Effector memory CD4-positive, alpha-beta T cell (primary cell): Measurements from ENCODE around the gene ANK2.

ENCODE experiments used
- DNase-seq, 3 donors: peaks; one replicate each; pipeline ENCODE4 v3.0.0-alpha.2; 2020
- H3K27ac ChIP-seq: 2 replicates; pipeline ENCODE4 v1.7.0; 2013; ENCODE audit warnings: mild to moderate bottlenecking, low read length, moderate library complexity; ENCODE audit not compliant: insufficient read depth, poor library complexity, severe bottlenecking
- H3K27me3 ChIP-seq: replicated peaks from 2 replicates; pipeline ENCODE4 v1.7.0; 2013; ENCODE audit warnings: mild to moderate bottlenecking, low read length; ENCODE audit not compliant: insufficient read depth, control insufficient read depth, poor library complexity, severe bottlenecking
- H3K36me3 ChIP-seq: 2 replicates; pipeline ENCODE4 v1.7.0; 2013; ENCODE audit warnings: mild to moderate bottlenecking, low read length, moderate library complexity; ENCODE audit not compliant: control insufficient read depth, insufficient read depth
- H3K4me1 ChIP-seq: 2 replicates; pipeline ENCODE4 v1.7.0; 2013; ENCODE audit warnings: low read length, mild to moderate bottlenecking; ENCODE audit not compliant: control insufficient read depth, insufficient read depth, poor library complexity, severe bottlenecking
- H3K4me3 ChIP-seq: 2 replicates; pipeline ENCODE4 v1.7.0; 2013; ENCODE audit warnings: low read length, low read depth, mild to moderate bottlenecking; ENCODE audit not compliant: insufficient read depth, poor library complexity, severe bottlenecking
- H3K9me3 ChIP-seq: 2 replicates; pipeline ENCODE4 v1.7.0; 2013; ENCODE audit warnings: mild to moderate bottlenecking, low read length, moderate library complexity; ENCODE audit not compliant: control insufficient read depth

Gene ANK2

DNA sequence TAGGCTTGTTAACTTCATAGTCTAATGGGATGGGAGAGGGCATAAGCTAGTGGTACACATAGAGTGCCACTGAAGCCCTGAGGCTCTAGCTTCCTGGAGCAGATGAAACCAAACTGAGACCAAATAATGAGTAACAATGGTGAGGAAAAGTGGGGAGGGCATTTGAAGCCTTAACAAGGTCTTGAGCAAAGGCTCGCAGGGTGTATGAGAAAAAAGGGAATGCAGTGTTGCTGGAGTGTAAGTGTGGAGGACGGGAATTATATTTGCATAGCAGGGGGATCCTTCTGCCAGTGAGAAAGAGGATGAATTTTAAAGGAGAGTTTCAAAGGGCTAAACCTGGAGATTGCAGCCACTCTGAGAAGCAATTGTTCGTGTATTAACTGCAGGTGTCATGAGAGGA, 263.1 kb downstream of the ANK2 start:
- no peak for DNase-seq

DNA sequence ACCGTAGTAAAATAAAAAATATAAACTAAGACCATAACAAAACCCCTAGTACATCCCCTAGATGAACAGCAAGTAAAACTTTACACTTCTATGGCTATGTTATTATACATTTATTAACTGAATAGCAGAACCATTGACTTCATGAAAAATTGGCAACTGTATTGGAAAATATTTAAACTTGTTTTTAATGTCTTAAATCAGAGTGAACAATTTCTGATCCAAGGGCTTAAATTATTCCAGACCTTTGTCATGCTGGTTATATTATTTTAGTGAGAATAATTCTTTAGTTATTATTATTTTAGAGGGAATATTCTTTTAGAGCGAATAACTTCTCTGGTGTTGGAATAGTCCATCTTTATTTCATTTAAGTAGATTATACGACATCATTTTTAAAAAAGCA, 265.0 kb downstream of the ANK2 start:
- no peaks in the 10 kb centered on the region for H3K4me1 ChIP-seq
- DNase-seq, result no peak
- H3K9me3 ChIP-seq, result no peaks in the 10 kb centered on the region
- no peaks in the 10 kb centered on the region for H3K27me3 ChIP-seq
- H3K36me3 ChIP-seq, result no peaks in the 10 kb centered on the region
- H3K4me3 ChIP-seq, result no peak overlapping the region
- no peak overlapping the region for H3K27ac ChIP-seq

More for the DNA sequence above, 263.1 kb downstream of the ANK2 start:
- no peaks in the 10 kb centered on the region for H3K36me3 ChIP-seq
- no peak overlapping the region for H3K4me3 ChIP-seq
- H3K9me3 ChIP-seq, result no peaks in the 10 kb centered on the region
- H3K4me1 ChIP-seq, result no peaks in the 10 kb centered on the region
- no peaks in the 10 kb centered on the region for H3K27me3 ChIP-seq
- H3K27ac ChIP-seq, result no peak overlapping the region

DNA sequence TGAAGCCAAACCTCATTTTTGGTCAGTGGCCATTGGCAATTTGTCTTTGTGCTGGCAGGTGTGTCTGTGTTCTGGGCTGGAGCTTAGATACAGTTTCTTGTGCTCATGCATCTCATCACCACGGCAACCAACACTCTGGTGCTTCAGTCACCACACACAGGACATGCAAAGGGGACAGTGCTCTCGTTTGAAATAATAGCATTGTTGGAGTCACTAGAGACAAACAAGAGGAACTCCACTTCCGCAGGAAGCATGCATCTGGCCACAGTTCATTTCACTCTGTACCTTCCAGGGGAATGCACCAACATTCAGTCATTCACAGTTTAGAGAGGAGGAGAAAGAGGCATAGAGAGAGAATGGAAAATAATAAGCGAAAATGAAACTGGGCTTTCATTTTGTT, 267.4 kb downstream of the ANK2 start:
- Histone ChIP-seq H3K4me3 (no peak overlapping the region), H3K4me1 (no peaks in the 10 kb centered on the region), H3K9me3 (no peaks in the 10 kb centered on the region), H3K27ac (no peak overlapping the region), H3K36me3 (no peaks in the 10 kb centered on the region), H3K27me3 (no peaks in the 10 kb centered on the region)
- DNase-seq, result no peak

DNA sequence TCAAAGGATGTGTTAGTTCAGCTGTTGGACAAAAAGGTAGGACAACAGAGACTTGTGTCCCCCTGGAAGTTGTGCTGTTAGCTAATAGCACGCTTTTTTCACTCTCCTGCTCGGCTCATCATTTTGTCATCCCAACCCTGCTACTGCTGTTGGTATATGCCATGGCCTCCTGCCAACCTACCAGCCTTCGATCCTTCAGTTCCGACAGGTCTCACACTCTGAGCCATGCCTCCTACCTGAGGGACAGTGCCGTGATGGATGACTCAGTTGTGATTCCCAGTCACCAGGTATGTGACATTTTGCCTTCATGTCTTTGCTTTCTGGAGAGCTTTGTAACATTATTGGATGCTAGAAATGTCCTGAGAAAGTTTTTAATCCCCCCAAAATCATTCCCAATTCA, 268.1 kb downstream of the ANK2 start:
- no peaks in the 10 kb centered on the region for H3K27me3 ChIP-seq
- H3K9me3 ChIP-seq, result no peaks in the 10 kb centered on the region
- no peak overlapping the region for H3K4me3 ChIP-seq
- no peaks in the 10 kb centered on the region for H3K36me3 ChIP-seq
- DNase-seq, result no peak
- H3K4me1 ChIP-seq, result no peaks in the 10 kb centered on the region
- H3K27ac ChIP-seq, result no peak overlapping the region

DNA sequence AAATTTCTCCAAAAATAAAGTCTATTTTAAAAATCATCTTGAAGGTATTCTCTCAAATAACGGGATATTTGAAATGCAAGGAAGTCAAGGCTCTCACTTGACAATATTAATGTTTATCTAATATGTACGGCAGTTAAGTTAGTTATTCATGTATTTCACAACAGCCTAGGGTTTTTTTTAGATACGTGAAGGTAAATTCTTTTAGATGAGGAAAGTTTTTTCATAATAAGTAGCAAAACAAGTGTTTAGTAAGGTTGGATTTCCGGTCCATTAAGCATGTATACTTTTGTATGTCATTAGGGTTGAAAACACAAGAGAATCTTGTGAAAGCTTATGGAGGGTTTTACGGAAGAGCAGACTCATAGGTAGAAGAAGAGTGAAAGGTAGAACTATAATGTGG, 273.3 kb downstream of the ANK2 start:
- no peaks in the 10 kb centered on the region for H3K27me3 ChIP-seq
- H3K36me3 ChIP-seq, result no peaks in the 10 kb centered on the region
- no peak overlapping the region for H3K27ac ChIP-seq
- DNase-seq, result no peak
- H3K4me1 ChIP-seq, result no peaks in the 10 kb centered on the region
- H3K4me3 ChIP-seq, result no peak overlapping the region
- H3K9me3 ChIP-seq, result no peaks in the 10 kb centered on the region

DNA sequence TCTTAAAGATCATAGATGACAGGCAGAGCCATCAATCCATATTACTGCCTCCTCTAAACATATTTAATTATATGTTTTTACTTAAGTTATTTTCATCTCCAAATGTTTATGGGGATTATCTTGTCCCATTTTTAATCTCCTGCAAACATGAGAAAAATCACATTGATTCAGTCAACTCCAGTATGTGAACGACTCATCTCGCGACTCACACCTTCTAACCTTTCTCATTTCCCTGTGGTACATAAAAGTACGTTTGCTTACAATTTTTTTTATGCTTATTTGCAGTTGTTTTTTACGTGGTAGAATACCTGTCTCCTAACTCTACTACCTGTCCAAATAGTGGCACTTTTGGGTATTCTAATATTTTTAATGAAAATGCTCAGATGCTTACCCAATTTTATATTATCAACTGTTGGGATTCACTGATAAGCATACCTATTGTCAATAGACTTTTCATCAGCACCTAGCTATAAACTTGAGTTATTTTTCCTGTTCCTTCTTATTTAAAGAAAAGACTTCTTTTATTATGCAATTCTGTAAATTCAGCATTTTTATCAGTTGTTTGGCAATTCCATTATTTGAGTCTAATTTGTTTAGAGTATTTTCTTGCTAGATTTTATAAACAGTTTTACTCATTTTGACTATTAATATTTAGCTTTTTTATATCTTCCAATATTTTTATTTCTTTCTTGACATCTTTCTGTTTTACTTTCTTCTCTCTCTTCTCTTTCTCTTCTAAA, 276.6 kb downstream of the ANK2 start:
- no peak overlapping the region for H3K4me3 ChIP-seq
- H3K4me1 ChIP-seq, result no peaks in the 10 kb centered on the region
- no peak for DNase-seq
- no peaks in the 10 kb centered on the region for H3K27me3 ChIP-seq
- no peaks in the 10 kb centered on the region for H3K36me3 ChIP-seq
- no peaks in the 10 kb centered on the region for H3K9me3 ChIP-seq
- no peak overlapping the region for H3K27ac ChIP-seq

DNA sequence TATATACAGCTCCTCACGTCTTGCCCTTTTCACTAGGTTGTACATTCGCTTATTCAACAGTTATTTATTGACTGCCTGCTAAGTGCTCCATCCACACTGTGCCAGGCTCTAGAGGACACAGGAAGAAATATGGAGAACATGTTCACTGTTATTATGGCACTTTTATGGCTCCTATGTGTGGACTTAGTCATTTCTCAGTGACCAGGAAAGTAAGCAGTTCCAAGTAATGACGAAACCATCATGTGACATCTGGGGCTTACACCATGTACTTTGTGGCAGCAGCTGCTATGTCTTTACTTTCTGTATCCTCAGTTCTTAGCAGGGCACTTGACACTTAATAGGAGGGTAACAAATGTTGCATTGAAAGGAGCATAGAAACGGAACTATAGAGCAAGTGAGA, 278.0 kb downstream of the ANK2 start:
- no peak for DNase-seq
- Histone ChIP-seq H3K27ac (no peak overlapping the region), H3K36me3 (no peaks in the 10 kb centered on the region), H3K9me3 (no peaks in the 10 kb centered on the region), H3K4me1 (no peaks in the 10 kb centered on the region), H3K27me3 (no peaks in the 10 kb centered on the region), H3K4me3 (no peak overlapping the region)

DNA sequence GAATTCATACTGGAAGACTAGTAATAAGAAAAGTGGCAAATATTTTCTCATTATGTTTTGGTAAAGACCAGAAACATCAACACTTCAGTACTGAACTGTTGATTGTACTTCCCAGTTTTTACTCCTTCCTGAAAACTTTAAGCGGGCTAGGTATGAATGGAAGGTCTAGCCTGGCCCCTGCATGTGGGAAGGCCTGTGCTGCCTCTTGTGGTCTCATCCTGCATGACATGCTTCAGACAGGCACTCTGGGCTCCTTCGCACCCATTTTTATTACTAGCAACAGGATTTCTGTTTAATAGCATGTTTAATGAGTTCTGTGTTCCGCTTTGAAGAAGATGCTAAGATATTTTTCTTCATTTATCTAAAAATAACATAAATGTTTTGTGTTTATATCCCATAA, 279.1 kb downstream of the ANK2 start:
- DNase-seq, result no peak
- no peaks in the 10 kb centered on the region for H3K9me3 ChIP-seq
- no peak overlapping the region for H3K4me3 ChIP-seq
- no peaks in the 10 kb centered on the region for H3K36me3 ChIP-seq
- no peak overlapping the region for H3K27ac ChIP-seq
- no peaks in the 10 kb centered on the region for H3K27me3 ChIP-seq
- no peaks in the 10 kb centered on the region for H3K4me1 ChIP-seq

DNA sequence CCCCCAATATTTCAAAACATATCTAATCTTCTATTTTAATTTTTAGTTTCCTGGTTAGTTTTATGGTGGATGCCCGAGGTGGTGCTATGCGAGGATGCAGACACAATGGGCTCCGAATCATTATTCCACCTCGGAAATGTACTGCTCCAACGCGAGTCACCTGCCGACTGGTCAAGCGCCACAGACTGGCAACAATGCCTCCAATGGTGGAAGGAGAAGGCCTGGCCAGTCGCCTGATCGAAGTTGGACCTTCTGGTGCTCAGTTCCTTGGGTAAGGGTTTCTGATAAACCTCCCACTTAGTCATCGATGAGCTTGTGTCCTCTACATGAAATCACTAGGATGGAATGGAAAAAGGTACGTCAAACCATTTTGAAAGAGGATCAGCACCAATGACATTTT, 280.7 kb downstream of the ANK2 start:
- H3K27me3 ChIP-seq, result no peaks in the 10 kb centered on the region
- H3K4me3 ChIP-seq, result no peak overlapping the region

DNA sequence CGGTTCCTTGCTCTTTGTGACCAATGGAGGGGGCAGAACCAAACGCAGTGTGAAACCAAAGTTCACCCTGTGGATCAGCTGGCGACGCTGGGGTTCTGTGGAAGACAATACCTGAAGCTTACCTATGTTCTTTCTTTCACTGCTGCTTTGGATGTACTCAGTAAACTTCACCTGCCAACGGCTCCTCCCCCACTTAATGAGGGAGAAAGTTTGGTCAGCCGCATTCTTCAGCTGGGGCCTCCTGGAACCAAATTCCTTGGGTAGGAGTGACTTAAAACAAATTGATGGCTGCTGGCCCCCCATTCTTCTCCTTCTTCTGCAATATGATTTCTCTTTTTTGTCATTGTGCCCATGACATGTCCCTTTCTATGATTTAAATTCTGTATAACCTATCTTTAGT, 282.4 kb downstream of the ANK2 start:
- no peaks in the 10 kb centered on the region for H3K4me1 ChIP-seq
- DNase-seq, result no peak
- no peak overlapping the region for H3K27ac ChIP-seq
- no peaks in the 10 kb centered on the region for H3K9me3 ChIP-seq
- H3K27me3 ChIP-seq, result no peaks in the 10 kb centered on the region
- H3K36me3 ChIP-seq, result no peaks in the 10 kb centered on the region
- H3K4me3 ChIP-seq, result no peak overlapping the region

More for the DNA sequence above, 280.7 kb downstream of the ANK2 start:
- no peaks in the 10 kb centered on the region for H3K4me1 ChIP-seq
- no peak overlapping the region for H3K27ac ChIP-seq
- DNase-seq, result no peak
- no peaks in the 10 kb centered on the region for H3K9me3 ChIP-seq
- H3K36me3 ChIP-seq, result no peaks in the 10 kb centered on the region
